ENCODE measurements around the gene MGA. TPM values are rescaled to one million over a fixed set of nuclear protein-coding genes. Genes with fewer than 3 reads are reported as not detected.

MGA gene
- total RNA-seq, 2 donors from 2014 or later, result 58.5 to 62.6 TPM

GRCh38 chr15:41817781-41818180, 157.6 kb downstream of the MGA start:
- TF ChIP-seq CTCF (conservative IDR thresholded peaks at IDR 0.05), result no peak
- Mint-ChIP-seq H3K36me3 (ENCODE audit: low read depth) (peaks cover 18% of the 10 kb centered on the region), H3K27me3 (ENCODE audit: insufficient read depth) (no peaks in the 10 kb centered on the region), H3K4me1 (no peaks in the 10 kb centered on the region), H3K4me3 (no peak overlapping the region), H3K27ac (no peak overlapping the region), H3K9me3 (no peaks in the 10 kb centered on the region)
- Histone ChIP-seq H3K4me1 (ENCODE audit: control insufficient read depth, insufficient read depth, low read length) (no peaks in the 10 kb centered on the region), H3K9ac (ENCODE audit: extremely low read depth, low read length, poor library complexity, severe bottlenecking) (no peak overlapping the region), H3K4me3 (ENCODE audit: low read length) (no peak overlapping the region), H3K9me3 (ENCODE audit: control insufficient read depth, low read length) (no peaks in the 10 kb centered on the region), H3K27ac (ENCODE audit: low read depth, low read length) (no peak overlapping the region), H3K36me3 (ENCODE audit: control insufficient read depth, insufficient read depth, low read length) (peaks cover 10% of the 10 kb centered on the region), H3K27me3 (ENCODE audit: control insufficient read depth, insufficient read depth, low read length, poor library complexity, severe bottlenecking) (no peaks in the 10 kb centered on the region)
- no peak for DNase-seq
- WGBS, 2 experiments (ENCODE audit: insufficient coverage in 1 of 2, insufficient read length in 1 of 2), result 87 to 93% methylated on average over 4 to 6 of the region's 6 CpGs

GRCh38 chr15:41819455-41820050, 159.3 kb downstream of the MGA start:
- H3K9me3 ChIP-seq (ENCODE audit: control insufficient read depth, low read length), result no peaks in the 10 kb centered on the region
- no peak overlapping the region for H3K27ac Mint-ChIP-seq
- no peaks in the 10 kb centered on the region for H3K27me3 ChIP-seq (ENCODE audit: control insufficient read depth, insufficient read depth, low read length, poor library complexity, severe bottlenecking)
- H3K27me3 Mint-ChIP-seq (ENCODE audit: insufficient read depth), result no peaks in the 10 kb centered on the region
- H3K4me1 Mint-ChIP-seq, result no peaks in the 10 kb centered on the region
- no peak for DNase-seq
- no peak overlapping the region for H3K9ac ChIP-seq (ENCODE audit: extremely low read depth, low read length, poor library complexity, severe bottlenecking)
- H3K9me3 Mint-ChIP-seq, result no peaks in the 10 kb centered on the region
- no peaks in the 10 kb centered on the region for H3K4me1 ChIP-seq (ENCODE audit: control insufficient read depth, insufficient read depth, low read length)
- no peak overlapping the region for H3K4me3 ChIP-seq (ENCODE audit: low read length)
- TF ChIP-seq CTCF (conservative IDR thresholded peaks at IDR 0.05), result no peak
- H3K4me3 Mint-ChIP-seq, result no peak overlapping the region
- no peak overlapping the region for H3K27ac ChIP-seq (ENCODE audit: low read depth, low read length)
- H3K36me3 ChIP-seq (ENCODE audit: control insufficient read depth, insufficient read depth, low read length), result peaks cover 10% of the 10 kb centered on the region
- 90 to 96% methylated on average over 6 to 9 of the region's 9 CpGs for WGBS, 2 experiments (ENCODE audit: insufficient coverage in 1 of 2, insufficient read length in 1 of 2)
- peaks cover 26% of the 10 kb centered on the region for H3K36me3 Mint-ChIP-seq (ENCODE audit: low read depth)

- no peak for TF ChIP-seq CTCF (conservative IDR thresholded peaks at IDR 0.05)
- peaks cover 10% of the 10 kb centered on the region for H3K36me3 ChIP-seq (ENCODE audit: control insufficient read depth, insufficient read depth, low read length)
- Mint-ChIP-seq H3K27me3 (ENCODE audit: insufficient read depth) (no peaks in the 10 kb centered on the region), H3K4me1 (no peaks in the 10 kb centered on the region), H3K9me3 (no peaks in the 10 kb centered on the region), H3K4me3 (no peak overlapping the region), H3K36me3 (ENCODE audit: low read depth) (peaks cover 27% of the 10 kb centered on the region), H3K27ac (no peak overlapping the region)
- no peaks in the 10 kb centered on the region for H3K9me3 ChIP-seq (ENCODE audit: control insufficient read depth, low read length)
- no peak overlapping the region for H3K9ac ChIP-seq (ENCODE audit: extremely low read depth, low read length, poor library complexity, severe bottlenecking)
- DNase-seq, result no peak
- H3K27ac ChIP-seq (ENCODE audit: low read depth, low read length), result no peak overlapping the region
- H3K27me3 ChIP-seq (ENCODE audit: control insufficient read depth, insufficient read depth, low read length, poor library complexity, severe bottlenecking), result no peaks in the 10 kb centered on the region
- H3K4me1 ChIP-seq (ENCODE audit: control insufficient read depth, insufficient read depth, low read length), result no peaks in the 10 kb centered on the region
- WGBS, 2 experiments (ENCODE audit: insufficient coverage in 1 of 2, insufficient read length in 1 of 2), result 93 to 100% methylated on average over 5 to 6 of the region's 6 CpGs
- H3K4me3 ChIP-seq (ENCODE audit: low read length), result no peak overlapping the region
Observed at GRCh38 chr15:41820791-41821423, 160.7 kb downstream of the MGA start.
